Skin epidermis (tissue), 12 donors: Measurements from ENCODE around the gene GLT8D1.
"Not testable (repeated sequence)": the region's sequence is repeated elsewhere in the genome, so short reads cannot be mapped to it uniquely, and the experiment has no call there.

Experiments used
- H3K27ac ChIP-seq, 21 experiments: fragments of 200-600 bp; sonication (generic) in 11 of 21; one replicate each; pipeline ENCODE4 v1.5.0; 2020; ENCODE audit warnings: mild to moderate bottlenecking in 3 of 21, inconsistent platforms in 2 of 21, moderate library complexity in 2 of 21
- H3K4me3 ChIP-seq, 7 experiments: fragments of 200-600 bp; sonication (generic) in 2 of 7; one replicate each; pipeline ENCODE4 v1.5.0; 2020; ENCODE audit warnings: inconsistent platforms in 2 of 7, mild to moderate bottlenecking in 2 of 7, moderate library complexity in 1 of 7

GLT8D1 gene, protein sequence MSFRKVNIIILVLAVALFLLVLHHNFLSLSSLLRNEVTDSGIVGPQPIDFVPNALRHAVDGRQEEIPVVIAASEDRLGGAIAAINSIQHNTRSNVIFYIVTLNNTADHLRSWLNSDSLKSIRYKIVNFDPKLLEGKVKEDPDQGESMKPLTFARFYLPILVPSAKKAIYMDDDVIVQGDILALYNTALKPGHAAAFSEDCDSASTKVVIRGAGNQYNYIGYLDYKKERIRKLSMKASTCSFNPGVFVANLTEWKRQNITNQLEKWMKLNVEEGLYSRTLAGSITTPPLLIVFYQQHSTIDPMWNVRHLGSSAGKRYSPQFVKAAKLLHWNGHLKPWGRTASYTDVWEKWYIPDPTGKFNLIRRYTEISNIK

DNA sequence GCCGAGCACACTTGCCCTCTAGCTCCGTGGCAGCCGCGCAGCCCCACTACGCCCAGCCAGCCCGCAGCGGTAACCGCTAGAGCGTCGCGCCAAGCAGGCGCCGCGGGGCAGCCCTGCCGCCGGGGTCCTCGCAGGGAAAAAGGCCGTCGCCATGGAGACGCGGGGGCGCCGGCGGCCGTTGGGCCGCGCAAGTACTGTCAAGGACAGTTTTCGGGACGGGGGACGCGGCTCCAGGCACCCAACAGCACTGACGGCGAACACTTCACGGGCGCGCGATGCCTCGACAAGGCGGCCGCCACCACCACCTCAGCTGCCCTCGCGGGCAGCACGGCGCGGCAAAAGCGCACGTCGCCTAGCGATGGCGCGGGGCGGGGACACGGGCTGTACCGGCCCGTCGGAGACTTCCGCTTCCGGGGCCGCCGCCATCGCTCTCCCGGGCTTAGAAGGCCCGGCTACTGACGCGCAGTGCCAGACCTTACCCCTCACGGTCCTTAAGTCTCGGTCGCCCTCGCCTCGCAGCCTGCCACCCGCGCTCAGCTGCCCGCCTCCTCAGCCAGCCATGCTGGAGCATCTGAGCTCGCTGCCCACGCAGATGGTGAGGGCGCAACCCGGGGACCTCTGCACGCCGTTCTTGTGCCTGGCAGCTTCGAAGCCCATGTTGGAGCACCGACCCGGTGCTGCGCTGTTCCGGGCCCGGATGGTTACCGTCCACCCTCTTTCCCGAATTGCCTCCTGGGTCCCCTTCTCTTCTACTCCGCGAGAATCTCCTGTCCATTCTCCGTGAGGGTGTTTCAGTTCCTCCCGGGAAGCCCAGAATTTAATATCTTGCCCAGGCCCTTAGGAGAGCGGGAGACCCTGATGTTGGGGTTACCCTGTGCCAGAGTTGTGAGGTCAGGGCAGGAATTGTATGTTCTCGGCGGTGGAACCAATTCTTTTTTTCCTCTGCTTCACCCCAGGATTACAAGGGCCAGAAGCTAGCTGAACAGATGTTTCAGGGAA, at the start of gene GLT8D1, which contains the start of gene SPCS1:
TSS of gene GLT8D1 (minus strand) at position 104 of the 999 bp plus-strand sequence. CDS start 5,331 bp downstream, outside the sequence.
TSS of gene SPCS1 (plus strand) at position 419 of the 999 bp plus-strand sequence. CDS start at position 560, 141 bp downstream.
- peak within 1 kb of the TSS; percentile 62 to 92 (median 71) for H3K4me3 ChIP-seq
- H3K27ac ChIP-seq: peak within 1 kb of the TSS; percentile 58 to 97 (median 90)

DNA sequence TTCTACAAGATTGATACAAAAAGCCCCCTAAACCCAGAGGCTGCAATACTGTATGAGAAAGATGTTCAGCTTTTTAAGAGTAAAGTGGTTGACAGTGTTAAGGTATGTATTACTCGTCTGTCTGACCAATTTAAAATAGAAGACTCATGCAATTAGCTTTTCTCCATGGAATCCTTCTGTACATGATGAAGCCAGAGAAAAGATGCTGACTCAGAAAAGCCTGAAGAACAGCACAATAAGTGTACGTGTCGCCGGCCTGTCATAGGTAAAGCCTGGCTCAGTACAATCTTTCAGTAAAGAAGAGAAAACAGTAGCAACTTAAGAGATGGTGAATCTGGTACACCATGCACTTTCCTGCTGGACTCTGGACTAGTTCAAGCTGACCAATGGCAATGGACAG, 48.8 kb upstream of the GLT8D1 start:
- Histone ChIP-seq H3K4me3 (no peak overlapping the region), H3K27ac (no peak overlapping the region)

DNA sequence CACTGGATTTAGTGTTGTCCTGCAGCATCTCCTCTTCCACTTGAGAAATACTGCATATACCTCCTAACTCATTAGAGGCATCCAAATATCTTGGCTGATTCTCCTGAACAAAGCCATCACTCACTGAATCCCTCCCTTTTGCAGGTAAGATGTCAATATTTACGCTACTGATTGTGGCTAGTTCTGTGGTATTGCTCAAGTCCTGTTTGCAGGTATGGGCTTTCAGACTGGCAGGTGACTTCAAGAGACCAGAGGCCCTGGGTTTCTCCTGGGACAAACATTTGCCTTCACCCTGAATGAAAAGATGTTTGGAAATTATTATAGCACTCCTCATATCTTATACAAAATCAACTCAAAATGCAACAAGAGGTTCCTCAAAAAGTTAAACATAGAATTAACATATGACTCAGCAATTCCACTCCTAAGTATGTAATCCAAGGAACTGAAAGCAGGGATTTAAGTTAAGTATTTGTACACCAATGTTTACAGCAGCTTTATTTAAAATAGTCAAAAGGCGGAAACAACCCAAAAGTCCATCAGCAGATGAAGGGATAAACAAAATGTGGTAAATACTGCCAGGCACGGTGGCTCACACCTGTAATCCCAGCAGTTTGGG, 46.6 kb upstream of the GLT8D1 start:
- Histone ChIP-seq H3K27ac (no peak overlapping the region), H3K4me3 (no peak overlapping the region)

DNA sequence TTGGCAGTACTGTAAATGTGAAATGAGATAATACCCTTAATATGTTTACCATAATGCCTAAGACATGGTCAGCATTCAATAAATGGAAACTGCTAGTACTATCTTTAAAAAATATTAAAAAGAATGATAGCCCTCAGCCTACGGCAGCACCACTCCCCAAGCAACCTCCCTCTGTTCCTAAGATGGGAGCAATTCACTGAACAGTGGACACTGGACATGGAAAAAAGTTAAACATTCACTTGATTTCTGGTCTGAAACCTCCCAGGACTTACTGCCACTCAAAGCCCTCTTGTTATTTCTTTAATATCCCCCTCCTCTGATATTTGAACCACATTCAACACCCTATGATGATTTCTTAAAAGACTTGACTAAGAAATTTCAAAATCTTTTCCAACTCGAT, 38.1 kb upstream of the GLT8D1 start:
- Histone ChIP-seq H3K27ac (no peak overlapping the region), H3K4me3 (no peak overlapping the region)

DNA sequence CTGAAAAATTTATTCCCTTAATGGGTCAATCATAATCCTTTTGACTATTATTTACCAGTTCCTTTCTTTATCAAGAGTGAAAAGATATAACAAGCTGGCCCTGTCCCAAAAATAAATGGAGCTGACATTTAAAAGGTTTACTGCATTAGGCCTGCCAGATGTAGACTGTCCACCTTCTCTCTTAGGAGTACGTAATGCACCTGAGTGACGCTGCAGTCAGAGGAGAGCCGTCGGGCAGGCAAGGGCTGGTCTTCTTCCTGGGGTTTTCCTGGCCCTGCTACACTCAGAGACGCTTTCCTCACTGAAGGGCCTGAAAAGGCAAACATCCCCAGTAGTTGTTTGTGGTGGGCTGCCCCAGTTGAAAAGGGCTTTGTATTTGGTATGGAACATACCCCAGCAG, 37.6 kb upstream of the GLT8D1 start:
- H3K27ac ChIP-seq: no peak overlapping the region
- H3K4me3 ChIP-seq: no peak overlapping the region

DNA sequence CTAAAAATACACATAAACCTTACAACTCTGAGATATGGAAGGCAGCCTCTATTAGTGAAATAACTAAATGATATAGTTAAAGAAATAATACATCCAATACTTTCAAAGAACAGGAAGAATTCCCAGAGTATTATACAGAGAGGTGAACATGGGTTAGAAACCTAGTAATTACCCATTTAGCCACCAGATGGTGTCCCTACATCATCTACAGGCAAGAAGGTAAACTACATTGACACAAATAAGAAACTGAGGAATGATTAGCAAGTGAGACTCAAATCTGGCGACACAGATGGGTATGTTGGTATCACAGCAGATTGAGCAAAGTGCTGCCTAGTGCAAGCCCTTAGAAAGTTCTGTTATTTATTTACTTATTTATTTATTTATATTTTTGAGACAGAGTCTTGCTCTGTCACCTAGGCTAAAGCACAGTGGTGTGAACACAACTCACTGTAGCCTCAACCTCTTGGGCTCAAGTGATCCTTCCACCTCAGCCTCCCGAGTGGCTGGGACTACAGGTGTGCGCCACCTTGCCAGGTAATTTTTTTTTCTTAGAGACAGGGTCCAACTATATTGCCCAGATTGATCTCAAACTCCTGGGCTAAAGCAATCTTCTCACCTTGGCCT, 36.9 kb upstream of the GLT8D1 start:
- Histone ChIP-seq H3K4me3 (no peak overlapping the region), H3K27ac (no peak overlapping the region)

DNA sequence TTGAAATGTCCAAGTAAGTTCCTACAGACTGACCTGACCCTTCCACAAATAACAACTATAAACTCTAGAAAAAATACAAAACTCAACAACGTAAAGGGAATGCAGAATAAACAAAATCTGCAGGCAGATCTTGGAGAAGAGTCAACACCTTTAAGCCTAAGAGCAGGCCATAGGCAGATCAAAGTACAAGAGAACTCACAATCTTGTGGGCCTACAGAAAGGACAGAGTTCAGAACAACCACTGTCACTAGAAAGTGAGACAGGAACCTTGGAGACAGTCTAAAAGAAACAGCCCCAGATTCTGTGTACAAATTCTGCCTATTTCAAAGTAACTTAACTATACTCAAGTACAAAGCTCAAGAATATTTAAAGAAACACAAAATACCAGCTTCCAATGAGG, 34.1 kb upstream of the GLT8D1 start:
- H3K4me3 ChIP-seq: no peak overlapping the region
- H3K27ac ChIP-seq: no peak overlapping the region

DNA sequence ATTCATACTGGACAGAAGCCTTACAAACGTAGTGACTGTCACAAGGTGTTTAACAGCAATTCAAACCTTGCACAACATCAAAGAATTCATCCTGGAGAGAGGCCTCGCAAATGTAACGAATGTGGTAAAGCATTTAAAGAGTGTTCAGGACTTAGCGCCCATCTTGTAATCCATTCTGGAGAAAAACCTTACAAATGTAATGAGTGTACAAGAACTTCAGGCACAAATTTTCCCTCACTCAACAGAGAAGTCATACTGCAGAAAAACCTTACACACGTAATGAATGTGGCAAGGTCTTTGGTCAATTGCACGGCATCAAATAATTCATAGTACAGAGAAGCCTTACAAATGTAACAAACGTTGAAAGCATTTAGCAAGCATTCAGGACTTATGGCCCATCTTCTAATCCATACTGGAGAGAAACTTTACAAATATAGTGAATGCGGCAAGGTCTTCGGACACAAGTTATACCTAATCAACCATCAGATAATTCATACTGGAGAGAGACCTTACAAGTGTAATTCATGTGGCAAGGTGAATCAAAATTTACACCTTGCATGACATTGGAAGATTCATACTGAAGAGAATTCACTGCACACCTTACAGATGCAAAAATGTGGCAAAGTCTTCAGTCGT, 27.8 kb upstream of the GLT8D1 start:
- no peak overlapping the region for H3K4me3 ChIP-seq

DNA sequence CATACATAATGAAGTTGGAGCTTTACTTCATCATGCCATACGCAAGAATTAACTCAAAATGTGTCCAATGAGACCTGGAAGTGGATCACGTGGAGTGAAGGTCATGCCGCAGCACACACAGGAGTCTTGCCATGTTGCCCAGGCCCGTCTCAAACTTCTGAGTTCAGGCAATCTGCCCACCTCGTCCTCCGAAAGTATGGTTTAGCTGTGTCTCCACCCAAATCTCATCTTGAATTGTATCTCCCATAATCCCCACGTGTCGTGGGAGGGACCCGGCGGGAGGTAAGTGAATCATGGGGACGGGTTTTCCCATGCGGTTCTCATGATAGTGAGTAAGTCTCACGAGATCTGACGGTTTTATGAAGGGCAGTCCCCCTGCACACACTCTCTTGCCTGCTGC, 26.0 kb upstream of the GLT8D1 start:
- no peak overlapping the region for H3K27ac ChIP-seq
- H3K4me3 ChIP-seq: no peak overlapping the region

More for the DNA sequence above, 27.8 kb upstream of the GLT8D1 start:
- H3K27ac ChIP-seq: no peak overlapping the region

DNA sequence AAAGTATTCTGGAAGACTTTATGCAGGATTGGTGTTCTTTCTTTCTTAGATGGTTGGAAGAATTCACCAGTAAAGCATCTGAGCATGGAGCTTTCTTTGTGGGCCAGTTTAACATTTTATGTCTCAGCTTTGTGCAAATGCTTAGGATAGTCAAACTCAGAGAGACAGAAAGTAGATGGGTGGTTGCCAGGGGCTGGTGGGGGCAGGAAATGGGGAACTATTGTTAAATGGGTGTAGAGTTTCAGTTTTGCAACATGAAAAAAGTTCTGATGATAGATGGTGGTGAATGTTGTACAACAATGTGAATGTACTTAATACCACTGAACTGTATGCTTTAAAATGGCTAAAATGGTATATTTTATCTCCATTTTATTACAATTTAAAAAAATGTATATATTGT, 25.1 kb upstream of the GLT8D1 start:
- no peak overlapping the region for H3K27ac ChIP-seq
- no peak overlapping the region for H3K4me3 ChIP-seq

DNA sequence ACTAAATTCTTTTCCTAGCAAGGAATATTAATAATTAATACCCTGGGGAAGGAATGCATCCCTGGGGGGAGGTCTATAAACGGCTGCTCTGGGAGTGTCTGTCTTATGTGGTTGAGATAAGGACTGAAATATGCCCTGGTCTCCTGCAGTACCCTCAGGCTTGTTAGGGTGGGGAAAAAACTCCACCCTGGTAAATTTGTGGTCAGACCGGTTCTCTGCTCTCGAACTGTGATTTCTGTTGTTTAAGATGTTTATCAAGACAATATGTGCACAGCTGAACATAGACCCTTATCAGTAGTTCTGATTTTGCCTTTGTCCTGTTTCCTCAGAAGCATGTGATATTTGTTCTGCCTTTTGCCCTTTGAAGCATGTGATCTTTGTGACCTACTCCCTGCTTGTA, 23.2 kb upstream of the GLT8D1 start:
- not testable (repeated sequence) for H3K4me3 ChIP-seq, H3K27ac ChIP-seq

DNA sequence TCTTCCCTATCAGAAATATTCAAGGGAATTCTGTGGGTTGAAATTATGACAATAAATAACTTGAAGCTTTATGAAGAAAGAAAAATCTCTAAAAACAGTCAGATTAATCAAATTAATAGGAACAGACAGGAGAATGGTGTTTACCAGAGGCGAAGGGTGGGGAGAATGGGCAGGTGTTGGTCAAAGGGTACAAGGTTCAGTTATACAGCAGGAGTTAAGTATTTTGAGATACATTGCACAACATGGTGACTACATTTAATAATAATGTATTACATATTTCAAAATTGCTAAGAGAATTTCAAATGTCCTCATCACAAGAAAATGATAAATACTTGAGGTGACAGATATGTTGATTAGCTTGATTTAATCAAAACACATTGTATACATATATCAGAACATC, 18.9 kb upstream of the GLT8D1 start:
- no peak overlapping the region for H3K4me3 ChIP-seq
- no peak overlapping the region for H3K27ac ChIP-seq

DNA sequence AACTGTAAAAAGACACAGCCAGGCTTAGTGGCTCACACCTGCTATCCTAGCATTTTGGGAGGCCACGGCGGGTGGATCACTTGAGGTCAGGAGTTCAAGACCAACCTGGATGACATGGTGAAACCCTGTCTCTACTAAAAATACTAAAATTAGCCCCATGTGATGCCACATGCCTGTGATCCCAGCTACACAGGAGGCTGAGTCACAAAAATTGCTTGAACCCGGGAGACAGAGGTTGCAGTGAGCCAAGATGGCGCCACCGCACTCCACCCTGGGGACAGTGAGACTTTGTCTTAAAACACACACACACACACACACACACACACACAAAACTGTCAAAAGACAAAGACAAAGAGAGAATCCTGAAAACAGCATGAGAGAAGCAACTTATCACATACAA, 18.3 kb upstream of the GLT8D1 start:
- Histone ChIP-seq H3K4me3 (no peak overlapping the region), H3K27ac (no peak overlapping the region)

DNA sequence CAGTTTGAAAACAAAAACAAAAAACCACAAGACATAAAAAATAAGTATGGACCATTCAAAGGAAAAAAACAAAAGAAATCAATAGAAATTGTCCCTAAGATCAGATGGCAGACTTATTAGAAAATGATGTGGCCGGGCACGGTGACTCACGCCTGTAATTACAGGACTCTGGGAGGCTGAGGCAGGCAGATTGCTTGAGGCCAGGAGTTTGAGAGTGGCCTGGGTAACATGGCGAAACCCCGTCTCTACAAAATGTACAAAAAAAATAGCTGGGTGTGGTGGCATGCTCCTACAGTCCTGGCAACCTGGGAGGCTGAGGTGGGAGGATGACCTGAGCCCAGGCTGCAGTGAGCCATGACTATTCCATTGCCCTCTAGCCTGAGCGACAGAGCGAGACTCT, 16.9 kb upstream of the GLT8D1 start:
- Histone ChIP-seq H3K27ac (peak overlapping the region in 1 of 21 experiments; percentile 3), H3K4me3 (no peak overlapping the region)

DNA sequence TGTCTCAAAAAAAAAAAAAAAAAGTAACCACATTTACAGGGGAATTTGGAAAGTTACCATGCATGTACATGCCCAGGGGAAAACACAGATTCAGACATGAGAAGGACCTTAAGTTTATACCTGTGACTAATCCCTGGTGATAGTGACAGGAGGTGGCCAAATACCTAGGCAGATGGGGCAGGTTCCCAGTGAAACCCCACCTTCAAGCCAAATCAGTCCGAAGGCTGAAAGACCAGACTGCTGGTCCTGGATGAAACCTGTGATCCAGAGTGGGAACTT, 16.1 kb upstream of the GLT8D1 start:
- H3K4me3 ChIP-seq: no peak overlapping the region
- peak overlapping the region in 2 of 21 experiments; percentile 4 to 65 for H3K27ac ChIP-seq

DNA sequence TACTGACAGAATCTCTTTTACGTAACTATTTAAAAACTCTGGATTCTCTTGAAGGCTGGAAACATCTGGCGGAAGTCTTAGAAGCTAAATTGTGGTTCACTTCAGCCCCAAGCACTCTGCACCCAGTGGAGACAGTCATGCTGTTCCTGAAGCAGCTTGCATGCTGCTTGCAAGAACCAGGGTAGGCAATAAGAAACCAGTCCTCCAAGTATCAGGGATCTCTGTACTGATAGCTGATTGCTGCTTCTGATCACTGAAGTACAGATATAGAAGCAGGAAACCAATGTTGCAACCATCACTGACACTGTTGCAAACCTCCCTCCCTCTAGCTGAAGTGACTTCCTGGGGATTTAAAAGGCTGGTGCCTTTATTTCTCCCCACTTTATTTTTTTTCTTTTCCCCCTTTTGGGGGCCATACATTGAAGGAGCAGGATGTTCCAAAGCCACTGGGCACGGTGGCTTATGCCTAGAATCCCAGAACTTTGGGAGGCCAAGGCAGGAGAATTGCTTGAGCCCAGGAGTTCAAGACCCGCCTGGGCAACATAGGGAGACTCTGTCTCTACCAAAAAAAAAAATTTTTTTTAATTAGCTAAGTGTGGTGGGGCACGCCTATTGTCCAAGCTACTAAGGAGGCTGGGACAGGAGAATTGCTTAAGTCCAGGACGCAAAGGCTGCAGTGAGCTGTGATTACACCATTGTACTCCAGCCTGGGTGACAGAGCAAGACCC, 15.6 kb upstream of the GLT8D1 start:
- Histone ChIP-seq H3K27ac (peak overlapping the region in 5 of 21 experiments; percentile 4 to 65 (median 31)), H3K4me3 (no peak overlapping the region)

DNA sequence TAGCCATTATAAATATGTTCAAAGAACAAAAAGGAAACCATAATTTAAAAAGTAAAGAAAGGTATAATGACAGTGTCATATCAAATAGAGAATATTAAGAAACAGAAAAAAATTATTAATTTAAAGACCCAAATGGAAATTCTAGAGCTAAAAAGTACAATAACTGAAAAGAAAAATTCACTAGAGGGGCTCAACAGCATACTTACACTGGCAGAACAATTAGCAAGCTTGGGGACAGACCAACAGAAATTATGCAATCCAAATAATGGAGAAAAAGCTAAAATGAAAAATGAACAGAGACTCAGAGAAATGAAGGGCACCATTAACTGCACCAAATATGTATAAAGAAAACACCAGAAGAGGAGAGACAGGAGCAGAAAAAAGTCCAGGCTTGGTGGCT, 14.0 kb upstream of the GLT8D1 start:
- no peak overlapping the region for H3K27ac ChIP-seq

DNA sequence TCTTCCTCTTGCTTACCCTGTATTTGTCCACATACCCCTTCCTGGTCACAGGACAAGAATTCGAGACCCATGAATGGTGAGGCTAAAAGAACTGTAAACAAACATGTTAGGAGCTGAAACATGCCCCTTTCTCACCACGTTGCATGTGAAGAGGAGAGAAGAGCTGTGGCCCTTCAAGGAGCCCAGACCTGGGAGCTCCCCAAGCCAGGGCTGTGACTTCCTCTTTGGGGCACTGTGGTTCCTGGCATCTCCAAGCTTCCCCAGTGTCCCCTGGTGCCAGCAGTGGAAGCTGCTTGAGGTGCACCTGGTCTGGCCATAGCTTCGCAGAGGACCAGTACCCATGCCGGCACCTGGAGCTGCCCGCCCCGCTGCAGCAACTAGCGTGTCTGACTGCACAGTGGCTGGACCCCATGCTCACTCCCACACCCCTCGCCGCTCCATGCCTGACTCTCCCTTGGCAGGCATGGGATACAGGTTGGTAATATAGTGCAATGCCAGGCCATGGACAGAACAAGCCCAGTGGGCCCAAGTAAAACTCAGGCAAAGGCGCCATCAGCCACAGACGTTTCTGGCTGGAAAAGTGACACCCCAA, 10.2 kb upstream of the GLT8D1 start:
- Histone ChIP-seq H3K4me3 (no peak overlapping the region), H3K27ac (no peak overlapping the region)

More for the DNA sequence above, 14.0 kb upstream of the GLT8D1 start:
- no peak overlapping the region for H3K4me3 ChIP-seq
